Astrocyte of the cerebellum (primary cell): ENCODE results near the gene CARMIL1.
"Not testable (repeated sequence)": the region's sequence is repeated elsewhere in the genome, so short reads cannot be mapped to it uniquely, and the experiment has no call there.

ENCODE experiments used
- DNase-seq: peaks from one replicate; pipeline ENCODE4 v3.0.0-alpha.2; 2011; ENCODE audit warnings: low read depth
- H3K4me3 ChIP-seq: 2 replicates; pipeline ENCODE4 v1.5.1; 2011; ENCODE audit warnings: mild to moderate bottlenecking, low read depth, low read length, moderate library complexity
- in situ Hi-C: cut with HindIII; loops from 2 replicates; pipeline ENCODE4 v1.10.0; 2017; ENCODE audit warnings: low sequenced_read_pairs
- TF ChIP-seq, protein P1 (sequence below): IDR thresholded peaks from 2 replicates; pipeline ENCODE4 v1.5.1; 2012; ENCODE audit warnings: low read length, low read depth, moderate library complexity, mild to moderate bottlenecking; ENCODE audit errors: missing control alignments

Gene CARMIL1

DNA sequence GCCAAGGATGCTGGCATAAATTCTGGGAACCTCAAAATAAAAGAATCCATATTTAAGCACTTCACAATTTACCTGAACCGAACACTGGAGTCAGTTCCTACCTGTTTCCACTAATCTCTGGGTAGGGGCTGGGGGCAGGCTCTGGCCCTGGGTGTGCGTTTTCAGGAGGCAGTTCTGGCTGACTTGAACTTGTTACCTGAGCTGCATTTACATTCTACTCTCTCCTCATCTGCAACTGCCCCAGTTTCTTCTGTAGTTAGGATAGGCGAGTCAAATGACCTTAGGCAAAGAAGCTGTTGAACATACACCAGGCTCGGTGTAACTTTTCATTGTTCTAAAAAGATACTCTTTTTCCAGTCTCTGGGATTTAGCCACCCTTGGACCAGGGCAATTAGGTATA, 13.2 kb downstream of the CARMIL1 start:
- no peak for DNase-seq
- TF ChIP-seq, protein P1, sequence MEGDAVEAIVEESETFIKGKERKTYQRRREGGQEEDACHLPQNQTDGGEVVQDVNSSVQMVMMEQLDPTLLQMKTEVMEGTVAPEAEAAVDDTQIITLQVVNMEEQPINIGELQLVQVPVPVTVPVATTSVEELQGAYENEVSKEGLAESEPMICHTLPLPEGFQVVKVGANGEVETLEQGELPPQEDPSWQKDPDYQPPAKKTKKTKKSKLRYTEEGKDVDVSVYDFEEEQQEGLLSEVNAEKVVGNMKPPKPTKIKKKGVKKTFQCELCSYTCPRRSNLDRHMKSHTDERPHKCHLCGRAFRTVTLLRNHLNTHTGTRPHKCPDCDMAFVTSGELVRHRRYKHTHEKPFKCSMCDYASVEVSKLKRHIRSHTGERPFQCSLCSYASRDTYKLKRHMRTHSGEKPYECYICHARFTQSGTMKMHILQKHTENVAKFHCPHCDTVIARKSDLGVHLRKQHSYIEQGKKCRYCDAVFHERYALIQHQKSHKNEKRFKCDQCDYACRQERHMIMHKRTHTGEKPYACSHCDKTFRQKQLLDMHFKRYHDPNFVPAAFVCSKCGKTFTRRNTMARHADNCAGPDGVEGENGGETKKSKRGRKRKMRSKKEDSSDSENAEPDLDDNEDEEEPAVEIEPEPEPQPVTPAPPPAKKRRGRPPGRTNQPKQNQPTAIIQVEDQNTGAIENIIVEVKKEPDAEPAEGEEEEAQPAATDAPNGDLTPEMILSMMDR, result no peak
- no peak overlapping the region for H3K4me3 ChIP-seq
- in situ Hi-C loops, result no loop called here

DNA sequence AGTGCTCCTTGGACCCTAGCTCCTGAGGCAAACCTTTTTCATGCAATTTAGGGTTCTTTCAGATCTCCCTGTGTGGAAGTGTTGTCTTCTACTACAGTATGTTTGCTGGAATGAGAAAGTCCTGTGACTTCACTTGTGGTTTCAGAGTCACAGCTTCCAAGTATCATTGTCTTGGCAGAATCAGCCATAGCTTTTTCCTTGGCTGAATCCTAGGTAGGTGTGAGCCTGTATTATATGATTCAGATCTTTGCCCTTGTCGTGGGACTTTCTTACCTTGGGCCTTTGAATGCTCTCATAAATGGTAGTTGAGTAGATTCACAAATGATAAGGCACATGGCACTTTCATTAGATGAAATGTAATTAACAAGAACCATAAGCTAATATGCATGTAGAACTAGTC, 16.5 kb downstream of the CARMIL1 start:
- in situ Hi-C loops, result no loop called here
- TF ChIP-seq, protein P1, result no peak
- no peak overlapping the region for H3K4me3 ChIP-seq
- DNase-seq, result no peak

DNA sequence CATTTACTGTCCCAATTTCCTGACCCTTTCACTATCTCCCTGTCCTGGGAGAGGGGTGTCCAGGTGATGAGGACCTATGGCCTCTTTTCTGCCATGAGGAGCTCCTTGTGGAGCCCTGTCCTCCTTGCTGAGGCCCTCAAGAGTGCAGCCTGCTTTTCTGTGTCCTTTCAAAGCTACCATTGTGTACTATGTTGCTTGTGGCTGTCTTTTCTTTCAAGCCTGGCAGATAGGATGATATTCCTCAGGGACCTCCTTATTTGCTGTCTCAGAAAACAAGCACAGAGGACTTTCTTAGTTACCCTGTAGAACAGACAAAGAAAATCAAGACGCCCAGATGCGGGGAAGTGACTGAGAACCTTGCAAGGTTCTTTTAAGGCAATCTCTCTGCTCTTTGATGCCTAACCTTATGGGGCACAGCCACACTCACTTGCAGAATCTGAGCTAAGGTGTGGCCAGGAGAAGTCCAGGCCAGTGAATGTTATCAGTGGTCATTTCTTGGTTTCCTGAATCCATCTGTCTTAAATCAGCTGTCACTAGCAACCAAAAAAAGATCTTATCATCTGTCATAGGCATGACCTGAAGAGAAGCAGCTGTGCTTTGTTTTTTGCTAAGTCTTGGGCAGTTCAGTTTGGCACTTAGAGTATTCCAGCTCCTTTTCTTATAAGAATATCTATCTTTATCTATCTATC, 17.2 kb downstream of the CARMIL1 start:
- DNase-seq, result no peak
- in situ Hi-C loops, result no loop called here
- H3K4me3 ChIP-seq, result no peak overlapping the region
- TF ChIP-seq, protein P1, result no peak

DNA sequence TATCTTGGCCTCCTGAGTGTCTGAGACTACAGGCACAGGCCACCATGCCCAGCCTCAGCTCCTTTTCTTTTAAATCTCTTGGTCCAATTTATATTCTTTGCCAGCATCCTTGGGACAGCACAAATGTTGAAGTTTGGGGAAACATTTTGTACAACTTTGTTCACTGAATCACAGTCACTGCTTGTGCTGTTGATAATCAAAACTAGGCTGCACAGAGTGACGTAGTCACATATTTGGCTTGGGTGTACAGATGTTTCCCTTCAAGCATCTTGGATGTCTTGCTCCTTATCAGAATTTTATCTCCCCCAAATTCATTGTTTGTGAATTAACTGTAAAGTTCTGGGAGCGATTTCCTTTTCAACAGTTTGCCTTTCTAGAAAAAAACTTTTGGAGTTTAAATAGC, 17.9 kb downstream of the CARMIL1 start:
- no peak for DNase-seq
- no peak overlapping the region for H3K4me3 ChIP-seq
- in situ Hi-C loops, result no loop called here
- TF ChIP-seq, protein P1, result no peak

DNA sequence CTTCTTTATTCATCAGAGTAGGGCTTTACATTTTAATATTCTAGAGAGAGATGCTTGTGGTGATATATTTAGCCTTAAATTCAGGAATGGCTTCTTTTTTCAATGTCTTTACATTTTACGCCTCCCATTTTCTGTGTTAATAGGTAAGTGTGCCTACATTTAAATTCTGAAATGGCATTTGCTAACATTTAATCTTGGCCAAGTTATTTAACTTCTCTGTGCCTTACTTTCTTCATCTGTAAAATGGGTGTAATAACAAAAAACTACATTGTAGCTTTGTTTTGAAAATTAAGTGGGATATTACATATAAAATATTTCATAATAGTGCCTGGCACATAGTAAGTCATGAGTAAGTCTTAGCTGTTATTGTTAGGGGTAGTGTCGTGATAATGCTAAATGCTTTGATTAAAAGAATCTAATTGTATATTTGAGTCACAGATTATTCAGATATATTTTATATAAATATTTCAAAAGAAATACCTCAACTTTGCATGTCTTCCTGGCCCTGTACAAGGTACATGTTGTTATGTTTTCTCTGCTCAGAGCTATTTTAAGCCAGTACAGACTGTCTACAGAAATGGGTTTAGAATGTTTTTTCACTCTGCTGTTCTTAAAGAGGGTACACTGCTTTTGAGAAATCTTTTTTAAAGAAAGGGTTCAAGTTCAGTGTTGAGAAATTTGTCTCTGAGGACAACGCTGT, 18.8 kb downstream of the CARMIL1 start:
- in situ Hi-C loops, result no loop called here
- TF ChIP-seq, protein P1, result no peak
- DNase-seq, result no peak
- no peak overlapping the region for H3K4me3 ChIP-seq

DNA sequence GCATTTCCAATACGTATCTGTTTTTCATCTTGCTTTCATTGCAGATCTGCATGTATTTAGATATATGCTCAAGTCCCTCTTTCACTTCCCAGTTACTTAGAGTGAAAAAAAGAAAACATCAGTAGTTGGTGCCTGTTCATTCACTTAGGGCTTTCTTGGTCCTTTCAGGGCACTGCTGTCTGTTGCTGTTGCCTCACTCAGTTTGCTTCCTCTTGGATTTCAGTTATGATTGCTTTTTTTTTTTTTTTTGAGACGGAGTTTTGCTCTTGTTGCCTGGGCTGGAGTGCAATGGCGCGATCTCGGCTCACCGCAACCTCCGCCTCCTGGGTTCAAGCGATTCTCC, 19.3 kb downstream of the CARMIL1 start:
- DNase-seq, in situ Hi-C loops, H3K4me3 ChIP-seq: not testable (repeated sequence)

DNA sequence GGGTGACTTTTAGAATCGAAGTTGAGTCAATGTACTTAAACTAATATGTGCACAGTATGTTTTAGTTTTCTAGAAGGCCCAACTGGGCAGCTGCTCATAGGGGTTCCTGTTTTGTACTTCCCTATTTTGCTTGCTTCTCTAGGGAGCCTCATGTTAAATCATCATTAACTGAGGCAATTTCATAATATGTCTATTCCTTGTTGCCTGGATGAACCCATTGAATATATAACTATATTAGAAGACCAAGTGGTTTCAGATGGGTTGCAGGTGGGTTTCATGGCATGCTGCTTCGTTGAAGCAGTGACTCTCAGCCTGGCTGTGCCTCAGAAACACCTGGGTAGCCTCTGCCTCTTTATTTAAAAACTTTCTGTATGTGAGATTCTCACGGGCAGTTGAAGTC, 22.2 kb downstream of the CARMIL1 start:
- TF ChIP-seq, protein P1, result no peak

More for the DNA sequence above, 22.2 kb downstream of the CARMIL1 start:
- H3K4me3 ChIP-seq, result no peak overlapping the region
- in situ Hi-C loops, result no loop called here
- DNase-seq, result no peak
